Stimulated activated CD4-positive, alpha-beta T cell treated with anti-CD3 and anti-CD28 coated beads, Interleukin-15, amount 100 ng/mL, for 1 hour (primary cell): ENCODE data around the gene SLC22A6.

ENCODE experiments used
- DNase-seq, 2 donors: peaks; one replicate each; pipeline ENCODE4 v3.0.0-alpha.2; 2020; ENCODE audit warnings: low read depth in 1 of 2, low spot score in 1 of 2

Gene SLC22A6

GRCh38 chr11:62984451-62984991 is at the start of gene SLC22A6:
SLC22A6 (minus strand) TSS chr11:62984967; CDS start chr11:62984690, 277 bp downstream.
- DNase-seq, result no peak

GRCh38 chr11:63032457-63032856 is 47.7 kb upstream of the SLC22A6 start:
- no peak for DNase-seq

GRCh38 chr11:63023841-63024648 is 39.3 kb upstream of the SLC22A6 start:
- DNase-seq, result peak; percentile 61 to 82

GRCh38 chr11:63023222-63023814 is 38.6 kb upstream of the SLC22A6 start:
- DNase-seq, result no peak

GRCh38 chr11:63022441-63022840 is 37.7 kb upstream of the SLC22A6 start:
- no peak for DNase-seq

GRCh38 chr11:63020671-63021291 is 36.0 kb upstream of the SLC22A6 start:
- DNase-seq, result no peak

GRCh38 chr11:63019506-63019905 is 34.7 kb upstream of the SLC22A6 start:
- DNase-seq, result no peak

- DNase-seq, result no peak
These were observed 32.7 kb upstream of the SLC22A6 start for GRCh38 chr11:63017306-63017974.

GRCh38 chr11:63015521-63016215 is 30.9 kb upstream of the SLC22A6 start, which contains the start of gene SLC22A8:
SLC22A8 (minus strand) TSS chr11:63015841; CDS start chr11:63014958, 883 bp downstream.
- no peak for DNase-seq

GRCh38 chr11:63014408-63015055 is 29.8 kb upstream of the SLC22A6 start:
- no peak for DNase-seq

- no peak for DNase-seq
These were observed 28.1 kb upstream of the SLC22A6 start for GRCh38 chr11:63012839-63013238.

- no peak for DNase-seq
These were observed 27.7 kb upstream of the SLC22A6 start for GRCh38 chr11:63012430-63012829.

- DNase-seq, result no peak
These were observed 26.2 kb upstream of the SLC22A6 start for GRCh38 chr11:63010934-63011439.

GRCh38 chr11:63007920-63008319 is 23.2 kb upstream of the SLC22A6 start:
- no peak for DNase-seq

- DNase-seq, result no peak
These were observed 16.7 kb upstream of the SLC22A6 start for GRCh38 chr11:63001456-63001855.

GRCh38 chr11:62999649-63000048 is 14.9 kb upstream of the SLC22A6 start:
- DNase-seq, result no peak

- no peak for DNase-seq
These were observed 14.4 kb upstream of the SLC22A6 start for GRCh38 chr11:62999156-62999555.

GRCh38 chr11:62996271-62996670 is 11.5 kb upstream of the SLC22A6 start:
- no peak for DNase-seq

- DNase-seq, result no peak
These were observed 10.0 kb upstream of the SLC22A6 start for GRCh38 chr11:62994775-62995174.

- DNase-seq, result no peak
These were observed 3.5 kb upstream of the SLC22A6 start for GRCh38 chr11:62988276-62988675.
